HCT116 (cell line): Measurements from ENCODE around the gene LCLAT1. TPM values are rescaled to one million over a fixed set of nuclear protein-coding genes. Genes with fewer than 3 reads are reported as not detected.

Source experiments
- ATAC-seq: fragments of 200-7000 bp; cut with Tn5 transposase; 2 replicates; pipeline ENCODE4 v1.9.1; 2020; ENCODE audit warnings: mild to moderate bottlenecking, moderate library complexity
- BruUV-seq: library from RNA; stranded (reverse); fragments of 400-500 nt; replicated peaks from 2 replicates; lab custom pipeline; 2021; lab: Mats Ljungman, UMichigan
- CTCF ChIA-PET: fragments of 300-600 bp; sonication (Branson Sonifier 250); formaldehyde crosslinking; loops from one replicate; lab custom pipeline; 2021; ENCODE audit warnings: antibody characterized with exemption; lab: Charles Lee
- POLR2A ChIA-PET: fragments of 300-600, 350-600 bp; sonication (Branson Sonifier 250); formaldehyde crosslinking; loops from one replicate; lab custom pipeline; 2021; ENCODE audit warnings: antibody characterized with exemption; lab: Charles Lee
- RAD21 ChIA-PET, 2 experiments: fragments of 300-600 bp; sonication (Branson Sonifier 250); formaldehyde crosslinking; loops; one replicate each; lab custom pipeline; 2023; ENCODE audit warnings: low total read pairs in 2 of 2; ENCODE audit not compliant: uncharacterized antibody in 2 of 2, unreplicated experiment in 2 of 2, low non-redundant PET in 1 of 2; lab: Charles Lee
- DNase-seq: peaks from one replicate; pipeline ENCODE4 v3.0.0-alpha.2; 2010; ENCODE audit warnings: low read depth, low spot score
- H2AFZ ChIP-seq: fragments of 200-600 bp; shearing (Covaris generic), sonication (generic); 2 replicates; pipeline ENCODE4 v1.6.1; 2017; ENCODE audit warnings: low read depth, mixed run types, mixed read lengths, antibody characterized with exemption, low read length; ENCODE audit not compliant: poor library complexity, severe bottlenecking
- H3K27ac ChIP-seq: 2 replicates; pipeline ENCODE4 v1.5.1; 2012; ENCODE audit warnings: low read depth, low read length
- H3K27me3 ChIP-seq: fragments of 200-600 bp; sonication (generic); 2 replicates; pipeline ENCODE4 v1.6.1; 2016; ENCODE audit warnings: mixed run types, low read length, mixed read lengths; ENCODE audit not compliant: insufficient read depth
- H3K36me3 ChIP-seq, 2 experiments: fragments of 200-500 bp in 1 of 2; fragments of 200-600 bp in 1 of 2; sonication (Bioruptor generic) in 1 of 2; sonication (generic) in 1 of 2; 2 replicates each; pipeline versions ENCODE4 v1.5.1 to v1.6.1; 2014 to 2016; ENCODE audit warnings: low read length in 2 of 2, inconsistent platforms in 1 of 2, mixed read lengths in 1 of 2, mixed run types in 1 of 2; ENCODE audit not compliant: insufficient read depth in 2 of 2, control insufficient read depth in 1 of 2
- H3K4me1 ChIP-seq, 2 experiments: fragments of 200-600 bp in 1 of 2; sonication (generic) in 1 of 2; 2 replicates each; pipeline versions ENCODE4 v1.5.1 to v1.6.1; 2012 to 2017; ENCODE audit warnings: low read length in 2 of 2, inconsistent platforms in 1 of 2, mild to moderate bottlenecking in 1 of 2, mixed read lengths in 1 of 2, mixed run types in 1 of 2, moderate library complexity in 1 of 2; ENCODE audit not compliant: insufficient read depth in 2 of 2, control insufficient read depth in 1 of 2
- H3K4me2 ChIP-seq: fragments of 200-600 bp; sonication (generic); 2 replicates; pipeline ENCODE4 v1.6.1; 2017; ENCODE audit warnings: mixed run types, low read length, mixed read lengths
- H3K4me3 ChIP-seq, 2 experiments: fragments of 200-600 bp in 1 of 2; sonication (generic) in 1 of 2; replicated peaks in 1 of 2; 2 replicates each; pipeline ENCODE4 v1.5.1; 2011 to 2016; ENCODE audit warnings: low read length in 2 of 2, control low read depth in 1 of 2, low read depth in 1 of 2, mild to moderate bottlenecking in 1 of 2, mixed read lengths in 1 of 2, mixed run types in 1 of 2
- H3K79me2 ChIP-seq: fragments of 200-600 bp; sonication (generic); 2 replicates; pipeline ENCODE4 v1.6.1; 2017; ENCODE audit warnings: mild to moderate bottlenecking, mixed run types, low read length, moderate library complexity, mixed read lengths; ENCODE audit not compliant: insufficient read depth
- H3K9ac ChIP-seq: fragments of 200-600 bp; sonication (generic); 2 replicates; pipeline ENCODE4 v1.6.1; 2016; ENCODE audit warnings: low read length, mixed read lengths
- H3K9me2 ChIP-seq: fragments of 200-600 bp; sonication (generic), shearing (Covaris generic); 2 replicates; pipeline ENCODE4 v1.6.1; 2017; ENCODE audit warnings: mixed run types, mild to moderate bottlenecking, moderate library complexity; ENCODE audit not compliant: insufficient read depth
- H3K9me3 ChIP-seq, 2 experiments: fragments of 200-500 bp in 1 of 2; fragments of 200-600 bp in 1 of 2; sonication (Bioruptor generic) in 1 of 2; sonication (generic) in 1 of 2; 2 replicates each; pipeline ENCODE4 v1.6.1; 2014 to 2017; ENCODE audit warnings: low read length in 2 of 2, mixed read lengths in 2 of 2, inconsistent platforms in 1 of 2, low read depth in 1 of 2, mild to moderate bottlenecking in 1 of 2, mixed run types in 1 of 2, moderate library complexity in 1 of 2; ENCODE audit not compliant: control insufficient read depth in 1 of 2, insufficient read depth in 1 of 2
- H4K20me1 ChIP-seq: fragments of 200-600 bp; sonication (generic), shearing (Covaris generic); 2 replicates; pipeline ENCODE4 v1.6.1; 2017; ENCODE audit warnings: mixed run types, mild to moderate bottlenecking, moderate library complexity; ENCODE audit not compliant: insufficient read depth
- ATF3 ChIP-seq: IDR thresholded peaks from 2 replicates; pipeline ENCODE4 v1.6.1; 2012
- CBX3 ChIP-seq: IDR thresholded peaks from 2 replicates; pipeline ENCODE4 v1.6.1; 2012; ENCODE audit warnings: low read depth
- CEBPB ChIP-seq: IDR thresholded peaks from 2 replicates; pipeline ENCODE4 v1.6.1; 2012; ENCODE audit warnings: low read depth
- EGR1 ChIP-seq: IDR thresholded peaks from 2 replicates; pipeline ENCODE4 v1.6.1; 2012; ENCODE audit warnings: low read depth
- FOSL1 ChIP-seq: IDR thresholded peaks from 2 replicates; pipeline ENCODE4 v1.6.1; 2012; ENCODE audit warnings: low read depth
- JUND ChIP-seq: IDR thresholded peaks from 2 replicates; pipeline ENCODE4 v1.6.1; 2012
- POLR2A ChIP-seq: IDR thresholded peaks from 2 replicates; pipeline ENCODE4 v1.7.0; 2011; ENCODE audit warnings: borderline replicate concordance; ENCODE audit not compliant: insufficient read depth, insufficient read length; ENCODE audit errors: extremely low read depth
- POLR2AphosphoS5 ChIP-seq: IDR thresholded peaks from 2 replicates; pipeline ENCODE4 v1.6.1; 2011; ENCODE audit warnings: mild to moderate bottlenecking, low read depth, low read length, moderate library complexity
- RAD21 ChIP-seq: IDR thresholded peaks from 2 replicates; pipeline ENCODE4 v1.6.1; 2012; ENCODE audit warnings: low read depth, mild to moderate bottlenecking
- SP1 ChIP-seq: IDR thresholded peaks from 2 replicates; pipeline ENCODE4 v1.6.1; 2012; ENCODE audit warnings: low read depth
- ZFX ChIP-seq: fragments of 450-650 bp; IDR thresholded peaks from 2 replicates; pipeline ENCODE4 v1.6.1; 2017
- ZNF274 ChIP-seq: fragments of 200-500 bp; sonication (Bioruptor generic); IDR thresholded peaks from 2 replicates; pipeline ENCODE4 v1.6.1; 2014; ENCODE audit warnings: mild to moderate bottlenecking, low read depth, low read length, inconsistent platforms
- intact Hi-C: fragments of 100-400 bp; cut with micrococcal nuclease; formaldehyde crosslinking; loops from 2 replicates; pipeline ENCODE4 v1.10.0; 2022
- total RNA-seq: library from RNA; stranded (reverse); gene quantifications from one replicate; pipeline ENCODE4 v1.2.1, GENCODE V29; 2021; ENCODE audit not compliant: unreplicated experiment
- TF ChIP-seq, protein P1 (sequence below): IDR thresholded peaks from 2 replicates; pipeline ENCODE4 v1.6.1; 2011; ENCODE audit warnings: mild to moderate bottlenecking, low read length, moderate library complexity; ENCODE audit not compliant: insufficient replicate concordance; ENCODE audit errors: extremely low read depth
- TF ChIP-seq, protein P2 (sequence below), 3 experiments: fragments of 200-600 bp in 1 of 3; sonication (generic) in 1 of 3; IDR thresholded peaks in 2 of 3; conservative IDR thresholded peaks in 1 of 3; 2 replicates each; pipeline ENCODE4 v1.5.1; 2012 to 2017; ENCODE audit warnings: low read depth in 2 of 3, low read length in 2 of 3, antibody characterized with exemption in 1 of 3, borderline replicate concordance in 1 of 3, control low read depth in 1 of 3, mild to moderate bottlenecking in 1 of 3, mixed read lengths in 1 of 3, mixed run types in 1 of 3, moderate library complexity in 1 of 3; ENCODE audit not compliant: insufficient read depth in 1 of 3
- TF ChIP-seq, protein P3 (sequence below): IDR thresholded peaks from 2 replicates; pipeline ENCODE4 v1.6.1; 2012

LCLAT1 gene
- total RNA-seq, 1 experiment from 2014 or later, result 36.2 TPM

DNA sequence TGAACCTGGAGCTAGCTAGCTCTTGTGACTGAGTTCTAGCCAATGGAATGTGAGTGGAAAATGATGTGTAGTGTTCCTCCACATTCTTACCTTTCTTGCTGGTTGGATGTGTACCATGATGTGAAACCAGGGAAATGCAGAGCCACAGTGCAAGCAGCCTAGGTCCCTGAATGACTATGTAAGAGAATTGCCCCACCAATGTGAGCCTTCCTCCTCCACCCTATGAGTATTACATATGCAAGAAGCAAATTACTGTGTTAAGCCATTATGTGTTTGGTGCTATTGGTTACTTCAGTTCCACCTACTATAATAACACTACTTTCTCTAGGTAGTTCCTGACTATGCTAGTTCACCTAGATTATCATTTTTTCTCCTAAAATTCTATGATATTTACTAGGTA lies 39.6 kb downstream of the LCLAT1 start:
- DNase-seq (no peak), ATAC-seq (no peak)
- Histone ChIP-seq H3K9me2 (no peaks in the 10 kb centered on the region), H3K4me1 (no peaks in the 10 kb centered on the region), H3K27ac (no peak overlapping the region), H3K9me3 (no peaks in the 10 kb centered on the region), H3K79me2 (peaks cover 74% of the 10 kb centered on the region), H3K4me2 (no peak overlapping the region), H4K20me1 (no peaks in the 10 kb centered on the region), H3K4me3 (no peak overlapping the region), H3K27me3 (no peaks in the 10 kb centered on the region), H2AFZ (no peak overlapping the region), H3K36me3 (no peaks in the 10 kb centered on the region), H3K9ac (no peak overlapping the region)
- intact Hi-C loops, result no loop called here
- TF ChIP-seq SP1 (no peak), JUND (no peak), POLR2A (no peak), RAD21 (no peak), EGR1 (no peak), ATF3 (no peak), FOSL1 (no peak), ZFX (no peak), POLR2AphosphoS5 (no peak), CBX3 (no peak), CEBPB (no peak), ZNF274 (no peak)
- TF ChIP-seq, protein P1, sequence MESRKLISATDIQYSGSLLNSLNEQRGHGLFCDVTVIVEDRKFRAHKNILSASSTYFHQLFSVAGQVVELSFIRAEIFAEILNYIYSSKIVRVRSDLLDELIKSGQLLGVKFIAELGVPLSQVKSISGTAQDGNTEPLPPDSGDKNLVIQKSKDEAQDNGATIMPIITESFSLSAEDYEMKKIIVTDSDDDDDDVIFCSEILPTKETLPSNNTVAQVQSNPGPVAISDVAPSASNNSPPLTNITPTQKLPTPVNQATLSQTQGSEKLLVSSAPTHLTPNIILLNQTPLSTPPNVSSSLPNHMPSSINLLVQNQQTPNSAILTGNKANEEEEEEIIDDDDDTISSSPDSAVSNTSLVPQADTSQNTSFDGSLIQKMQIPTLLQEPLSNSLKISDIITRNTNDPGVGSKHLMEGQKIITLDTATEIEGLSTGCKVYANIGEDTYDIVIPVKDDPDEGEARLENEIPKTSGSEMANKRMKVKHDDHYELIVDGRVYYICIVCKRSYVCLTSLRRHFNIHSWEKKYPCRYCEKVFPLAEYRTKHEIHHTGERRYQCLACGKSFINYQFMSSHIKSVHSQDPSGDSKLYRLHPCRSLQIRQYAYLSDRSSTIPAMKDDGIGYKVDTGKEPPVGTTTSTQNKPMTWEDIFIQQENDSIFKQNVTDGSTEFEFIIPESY, result no peak
- TF ChIP-seq, protein P2, sequence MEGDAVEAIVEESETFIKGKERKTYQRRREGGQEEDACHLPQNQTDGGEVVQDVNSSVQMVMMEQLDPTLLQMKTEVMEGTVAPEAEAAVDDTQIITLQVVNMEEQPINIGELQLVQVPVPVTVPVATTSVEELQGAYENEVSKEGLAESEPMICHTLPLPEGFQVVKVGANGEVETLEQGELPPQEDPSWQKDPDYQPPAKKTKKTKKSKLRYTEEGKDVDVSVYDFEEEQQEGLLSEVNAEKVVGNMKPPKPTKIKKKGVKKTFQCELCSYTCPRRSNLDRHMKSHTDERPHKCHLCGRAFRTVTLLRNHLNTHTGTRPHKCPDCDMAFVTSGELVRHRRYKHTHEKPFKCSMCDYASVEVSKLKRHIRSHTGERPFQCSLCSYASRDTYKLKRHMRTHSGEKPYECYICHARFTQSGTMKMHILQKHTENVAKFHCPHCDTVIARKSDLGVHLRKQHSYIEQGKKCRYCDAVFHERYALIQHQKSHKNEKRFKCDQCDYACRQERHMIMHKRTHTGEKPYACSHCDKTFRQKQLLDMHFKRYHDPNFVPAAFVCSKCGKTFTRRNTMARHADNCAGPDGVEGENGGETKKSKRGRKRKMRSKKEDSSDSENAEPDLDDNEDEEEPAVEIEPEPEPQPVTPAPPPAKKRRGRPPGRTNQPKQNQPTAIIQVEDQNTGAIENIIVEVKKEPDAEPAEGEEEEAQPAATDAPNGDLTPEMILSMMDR (IDR thresholded peaks at IDR 0.05 in 2 of 3, conservative IDR thresholded peaks at IDR 0.05 in 1 of 3; ENCODE audit: borderline replicate concordance in 1 of 3, insufficient read depth in 1 of 3, low read depth in 2 of 3, low read length in 2 of 3), result no peak
- TF ChIP-seq, protein P3, sequence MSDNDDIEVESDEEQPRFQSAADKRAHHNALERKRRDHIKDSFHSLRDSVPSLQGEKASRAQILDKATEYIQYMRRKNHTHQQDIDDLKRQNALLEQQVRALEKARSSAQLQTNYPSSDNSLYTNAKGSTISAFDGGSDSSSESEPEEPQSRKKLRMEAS, result no peak
- ChIA-PET CTCF (no interaction called here), POLR2A (no interaction called here), RAD21 (no interaction called here)
- BruUV-seq, result no TSS peak
